LoVo (cell line): ENCODE data around the gene MAGEB4.
"Not testable (repeated sequence)": the region's sequence is repeated elsewhere in the genome, so short reads cannot be mapped to it uniquely, and the experiment has no call there.

Source experiments
- DNase-seq: peaks from one replicate; pipeline ENCODE4 v3.0.0-alpha.2; 2016; ENCODE audit warnings: low spot score

MAGEB4 gene

GRCh38 chrX:30241724-30242415 is at the start of gene MAGEB4:
Gene MAGEB4 (plus strand): TSS chrX:30242000. CDS start chrX:30242136, 136 bp downstream.
- no peak for DNase-seq

GRCh38 chrX:30193910-30194309 is 47.9 kb upstream of the MAGEB4 start:
- not testable (repeated sequence) for DNase-seq

- no peak for DNase-seq
These were observed 45.5 kb upstream of the MAGEB4 start for GRCh38 chrX:30196322-30196721.

- no peak for DNase-seq
These were observed 29.6 kb upstream of the MAGEB4 start for GRCh38 chrX:30212172-30212571.

- DNase-seq = no peak
These were observed 26.4 kb upstream of the MAGEB4 start, which contains the start of gene MAGEB2 for GRCh38 chrX:30215357-30215843. Gene MAGEB2 (plus strand): TSS chrX:30215563. CDS start chrX:30218581, 3,018 bp downstream.

GRCh38 chrX:30217465-30217864 is 24.3 kb upstream of the MAGEB4 start:
- no peak for DNase-seq

GRCh38 chrX:30219372-30219771 is 22.4 kb upstream of the MAGEB4 start:
- DNase-seq = no peak

GRCh38 chrX:30220661-30221060 is 21.1 kb upstream of the MAGEB4 start:
- DNase-seq = no peak

- no peak for DNase-seq
These were observed 17.3 kb upstream of the MAGEB4 start for GRCh38 chrX:30224536-30224935.

- DNase-seq = no peak
These were observed 13.3 kb upstream of the MAGEB4 start for GRCh38 chrX:30228526-30228925.

GRCh38 chrX:30230395-30230794 is 11.4 kb upstream of the MAGEB4 start, which contains the start of gene MAGEB3:
Gene MAGEB3 (plus strand): TSS chrX:30230657. CDS start chrX:30235925, 5,268 bp downstream.
- DNase-seq = no peak

- DNase-seq = no peak
These were observed 5.1 kb downstream of the MAGEB4 start, which contains the start of gene MAGEB1 for GRCh38 chrX:30246769-30247489. Gene MAGEB1 (plus strand): TSS chrX:30247146. CDS start chrX:30250494, 3,348 bp downstream.

GRCh38 chrX:30248854-30249253 is 7.1 kb downstream of the MAGEB4 start:
- DNase-seq = no peak

- DNase-seq = no peak
These were observed 11.5 kb downstream of the MAGEB4 start for GRCh38 chrX:30253257-30253656.

- no peak for DNase-seq
These were observed 18.1 kb downstream of the MAGEB4 start for GRCh38 chrX:30259927-30260326.

- no peak for DNase-seq
These were observed 19.2 kb downstream of the MAGEB4 start for GRCh38 chrX:30261012-30261411.

GRCh38 chrX:30262763-30263162 is 21.0 kb downstream of the MAGEB4 start:
- DNase-seq = no peak

GRCh38 chrX:30270639-30271038 is 28.8 kb downstream of the MAGEB4 start:
- no peak for DNase-seq

- DNase-seq = no peak
These were observed 33.7 kb downstream of the MAGEB4 start for GRCh38 chrX:30275498-30275897.

GRCh38 chrX:30278365-30278764 is 36.6 kb downstream of the MAGEB4 start:
- DNase-seq = no peak

- DNase-seq = no peak
These were observed 38.6 kb downstream of the MAGEB4 start for GRCh38 chrX:30280428-30280827.

- DNase-seq = no peak
These were observed 40.7 kb downstream of the MAGEB4 start for GRCh38 chrX:30282527-30282926.
